Measurements from ENCODE around the gene SAXO1.
"Not testable (repeated sequence)": the region's sequence is repeated elsewhere in the genome, so short reads cannot be mapped to it uniquely, and the experiment has no call there.

SAXO1 gene

GRCh38 chr9:18942801-18943200 lies 90.2 kb downstream of the SAXO1 start:
- ChIA-PET POLR2A (no interaction called here), CTCF (no interaction called here)
- H3K36me3 ChIP-seq (ENCODE audit: control insufficient read depth in 4 of 4, insufficient read depth in 4 of 4, low read length in 3 of 4): no peaks in the 10 kb centered on the region
- H3K27ac ChIP-seq (ENCODE audit: insufficient read depth in 1 of 2, low read depth in 1 of 2, low read length in 2 of 2, poor library complexity in 1 of 2, severe bottlenecking in 2 of 2): no peak overlapping the region
- 80% methylated on average over 5 of the region's 7 CpGs for WGBS (ENCODE audit: insufficient coverage)
- H3K9me3 ChIP-seq (ENCODE audit: control extremely low read depth in 1 of 5, control insufficient read depth in 4 of 5, insufficient read depth in 2 of 5, low read depth in 1 of 5, low read length in 4 of 5): peaks cover 0 to 1% (median 0%) of the 10 kb centered on the region in 5 experiments
- no peak overlapping the region for H3K4me3 ChIP-seq (ENCODE audit: control insufficient read depth in 1 of 7, extremely low read depth in 1 of 7, insufficient read depth in 4 of 7, low read depth in 2 of 7, low read length in 6 of 7)
- no peak for DNase-seq
- no peaks in the 10 kb centered on the region for H3K27me3 ChIP-seq (replicated peaks in 2 of 5; ENCODE audit: control insufficient read depth in 4 of 5, insufficient read depth in 5 of 5, low read length in 4 of 5)
- H3K4me1 ChIP-seq (ENCODE audit: control extremely low read depth in 1 of 4, control insufficient read depth in 4 of 4, insufficient read depth in 4 of 4, low read length in 3 of 4): peaks cover 0 to 5% (median 0%) of the 10 kb centered on the region in 4 experiments

DNA sequence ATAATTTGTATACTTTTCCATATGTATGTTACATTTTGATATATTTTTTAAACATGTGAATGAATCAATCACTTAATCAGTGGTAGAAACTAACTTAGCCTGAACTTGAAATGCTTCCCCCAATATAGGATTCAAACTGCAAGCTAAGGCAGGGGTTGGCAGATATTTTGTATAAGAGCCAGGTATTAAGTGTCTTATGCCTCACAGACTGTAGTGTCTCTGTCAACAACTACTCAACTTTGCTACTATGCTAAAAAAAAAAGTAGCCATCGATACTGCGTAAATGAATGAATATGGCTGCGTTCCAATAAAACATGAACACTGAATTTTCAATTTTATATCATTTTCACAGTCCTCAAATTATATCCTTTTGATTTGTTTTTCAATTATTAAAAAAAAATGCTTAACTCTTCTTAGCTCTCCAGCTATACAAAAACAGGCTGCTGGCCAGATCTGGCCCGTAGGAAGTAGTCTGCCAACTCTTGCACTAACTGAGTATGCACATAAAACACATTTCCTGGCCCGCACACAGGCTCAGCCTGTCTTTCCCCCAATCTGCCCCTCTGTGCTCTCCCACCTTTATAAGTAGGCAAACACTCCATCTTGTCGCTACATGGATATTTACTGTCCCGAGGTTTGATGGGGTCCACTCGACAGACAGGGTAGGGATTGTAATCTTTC lies 91.8 kb downstream of the SAXO1 start:
- no peak overlapping the region for H3K4me3 ChIP-seq (ENCODE audit: control insufficient read depth in 1 of 7, extremely low read depth in 1 of 7, insufficient read depth in 4 of 7, low read depth in 2 of 7, low read length in 6 of 7)
- 97% methylated on average over 6 of the region's 8 CpGs for WGBS (ENCODE audit: insufficient coverage)
- H3K36me3 ChIP-seq (ENCODE audit: control insufficient read depth in 4 of 4, insufficient read depth in 4 of 4, low read length in 3 of 4): no peaks in the 10 kb centered on the region
- POLR2A ChIA-PET: no interaction called here
- DNase-seq: no peak
- no peaks in the 10 kb centered on the region for H3K27me3 ChIP-seq (replicated peaks in 2 of 5; ENCODE audit: control insufficient read depth in 4 of 5, insufficient read depth in 5 of 5, low read length in 4 of 5)
- CTCF ChIA-PET: no interaction called here
- H3K4me1 ChIP-seq (ENCODE audit: control extremely low read depth in 1 of 4, control insufficient read depth in 4 of 4, insufficient read depth in 4 of 4, low read length in 3 of 4): peaks cover 0 to 4% (median 0%) of the 10 kb centered on the region in 4 experiments
- H3K9me3 ChIP-seq (ENCODE audit: control extremely low read depth in 1 of 5, control insufficient read depth in 4 of 5, insufficient read depth in 2 of 5, low read depth in 1 of 5, low read length in 4 of 5): peaks cover 0 to 2% (median 0%) of the 10 kb centered on the region in 5 experiments
- no peak overlapping the region for H3K27ac ChIP-seq (ENCODE audit: insufficient read depth in 1 of 2, low read depth in 1 of 2, low read length in 2 of 2, poor library complexity in 1 of 2, severe bottlenecking in 2 of 2)

DNA sequence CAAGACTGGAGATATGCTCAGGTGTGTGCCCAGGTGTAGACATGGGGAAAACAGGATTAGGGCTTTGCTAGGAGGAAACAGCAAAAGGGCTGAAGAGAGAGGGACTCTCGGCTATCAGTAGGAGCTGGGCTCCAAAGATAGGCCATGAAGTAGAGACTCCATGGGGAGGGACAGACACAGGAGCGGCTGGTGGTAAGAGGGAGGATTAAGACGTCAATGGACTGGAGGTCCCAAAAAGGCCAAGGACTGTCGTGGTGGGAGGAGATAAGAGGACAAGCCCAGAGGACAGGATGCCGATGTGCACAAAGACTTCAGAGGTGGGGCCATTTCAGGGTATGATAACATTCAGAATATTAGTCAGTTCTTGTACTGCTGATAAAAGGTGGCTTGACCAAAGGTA lies 93.1 kb downstream of the SAXO1 start:
- 96% methylated on average over 5 of the region's 5 CpGs for WGBS (ENCODE audit: insufficient coverage)
- ChIA-PET CTCF (no interaction called here), POLR2A (no interaction called here)
- Histone ChIP-seq H3K27ac (ENCODE audit: insufficient read depth in 1 of 2, low read depth in 1 of 2, low read length in 2 of 2, poor library complexity in 1 of 2, severe bottlenecking in 2 of 2) (no peak overlapping the region), H3K4me1 (ENCODE audit: control extremely low read depth in 1 of 4, control insufficient read depth in 4 of 4, insufficient read depth in 4 of 4, low read length in 3 of 4) (peaks cover 0 to 5% (median 0%) of the 10 kb centered on the region in 4 experiments), H3K27me3 (replicated peaks in 2 of 5; ENCODE audit: control insufficient read depth in 4 of 5, insufficient read depth in 5 of 5, low read length in 4 of 5) (no peaks in the 10 kb centered on the region), H3K36me3 (ENCODE audit: control insufficient read depth in 4 of 4, insufficient read depth in 4 of 4, low read length in 3 of 4) (no peaks in the 10 kb centered on the region), H3K9me3 (ENCODE audit: control extremely low read depth in 1 of 5, control insufficient read depth in 4 of 5, insufficient read depth in 2 of 5, low read depth in 1 of 5, low read length in 4 of 5) (peaks cover 0 to 2% (median 0%) of the 10 kb centered on the region in 5 experiments), H3K4me3 (ENCODE audit: control insufficient read depth in 1 of 7, extremely low read depth in 1 of 7, insufficient read depth in 4 of 7, low read depth in 2 of 7, low read length in 6 of 7) (no peak overlapping the region)
- no peak for DNase-seq

GRCh38 chr9:18936094-18936871 lies 96.7 kb downstream of the SAXO1 start:
- Histone ChIP-seq H3K4me1 (ENCODE audit: control extremely low read depth in 1 of 4, control insufficient read depth in 4 of 4, insufficient read depth in 4 of 4, low read length in 3 of 4) (peaks cover 0 to 5% (median 0%) of the 10 kb centered on the region in 4 experiments), H3K36me3 (ENCODE audit: control insufficient read depth in 4 of 4, insufficient read depth in 4 of 4, low read length in 3 of 4) (no peaks in the 10 kb centered on the region), H3K9me3 (ENCODE audit: control extremely low read depth in 1 of 5, control insufficient read depth in 4 of 5, insufficient read depth in 2 of 5, low read depth in 1 of 5, low read length in 4 of 5) (peaks cover 0 to 2% (median 0%) of the 10 kb centered on the region in 5 experiments), H3K27ac (ENCODE audit: insufficient read depth in 1 of 2, low read depth in 1 of 2, low read length in 2 of 2, poor library complexity in 1 of 2, severe bottlenecking in 2 of 2) (no peak overlapping the region), H3K27me3 (replicated peaks in 2 of 5; ENCODE audit: control insufficient read depth in 4 of 5, insufficient read depth in 5 of 5, low read length in 4 of 5) (no peaks in the 10 kb centered on the region), H3K4me3 (ENCODE audit: control insufficient read depth in 1 of 7, extremely low read depth in 1 of 7, insufficient read depth in 4 of 7, low read depth in 2 of 7, low read length in 6 of 7) (no peak overlapping the region)
- peak in 1 of 3 donors; percentile 15 for DNase-seq
- WGBS (ENCODE audit: insufficient coverage): 75% methylated on average over 1 of the region's 7 CpGs
- CTCF ChIA-PET: no interaction called here
- POLR2A ChIA-PET: no interaction called here

DNA sequence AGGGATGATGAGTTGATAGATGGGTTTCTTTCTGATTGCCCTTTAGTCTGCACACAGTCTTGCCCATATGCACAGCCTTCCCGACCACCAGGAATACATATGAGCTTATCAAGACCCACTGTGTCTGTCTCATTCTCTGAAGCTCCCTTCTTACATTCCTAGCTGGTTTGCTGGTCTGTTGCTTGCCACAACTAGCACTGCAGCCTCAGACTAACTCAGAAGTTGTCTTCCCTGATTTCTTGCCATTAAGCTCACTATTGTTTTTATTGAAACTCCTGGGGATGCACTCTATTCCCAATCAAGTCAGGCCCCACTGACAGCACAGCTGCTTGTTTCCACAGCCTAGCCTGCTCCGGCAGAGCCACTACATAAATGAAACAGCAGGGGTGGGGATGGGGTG lies 97.5 kb downstream of the SAXO1 start:
- ChIA-PET CTCF (no interaction called here), POLR2A (no interaction called here)
- DNase-seq: no peak
- H3K9me3 ChIP-seq (ENCODE audit: control extremely low read depth in 1 of 5, control insufficient read depth in 4 of 5, insufficient read depth in 2 of 5, low read depth in 1 of 5, low read length in 4 of 5): peaks cover 0 to 2% (median 0%) of the 10 kb centered on the region in 5 experiments
- no peaks in the 10 kb centered on the region for H3K36me3 ChIP-seq (ENCODE audit: control insufficient read depth in 4 of 4, insufficient read depth in 4 of 4, low read length in 3 of 4)
- no peak overlapping the region for H3K4me3 ChIP-seq (ENCODE audit: control insufficient read depth in 1 of 7, extremely low read depth in 1 of 7, insufficient read depth in 4 of 7, low read depth in 2 of 7, low read length in 6 of 7)
- no peak overlapping the region for H3K27ac ChIP-seq (ENCODE audit: insufficient read depth in 1 of 2, low read depth in 1 of 2, low read length in 2 of 2, poor library complexity in 1 of 2, severe bottlenecking in 2 of 2)
- H3K27me3 ChIP-seq (replicated peaks in 2 of 5; ENCODE audit: control insufficient read depth in 4 of 5, insufficient read depth in 5 of 5, low read length in 4 of 5): no peaks in the 10 kb centered on the region
- 100% methylated on average over 2 of the region's 2 CpGs for WGBS (ENCODE audit: insufficient coverage)
- H3K4me1 ChIP-seq (ENCODE audit: control extremely low read depth in 1 of 4, control insufficient read depth in 4 of 4, insufficient read depth in 4 of 4, low read length in 3 of 4): peaks cover 0 to 5% (median 0%) of the 10 kb centered on the region in 4 experiments

DNA sequence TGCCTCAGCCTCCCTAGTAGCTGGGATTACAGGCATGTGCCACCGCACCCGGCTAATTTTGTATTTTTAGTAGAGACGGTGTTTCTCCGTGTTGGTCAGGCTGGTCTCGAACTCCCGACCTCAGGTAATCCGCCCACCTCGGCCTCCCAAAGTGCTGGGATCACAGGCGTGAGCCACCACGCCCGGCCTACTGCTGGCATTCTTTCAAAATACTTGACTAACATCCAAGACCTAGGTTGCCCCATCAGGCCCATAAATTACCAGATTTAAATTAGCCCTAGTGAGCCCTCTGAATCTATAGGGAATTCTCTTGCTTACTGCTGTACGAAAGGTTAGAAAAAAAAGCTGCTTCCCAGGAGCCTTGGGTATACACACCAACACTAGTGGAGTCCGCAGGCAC lies 102.4 kb downstream of the SAXO1 start:
- H3K27ac ChIP-seq (ENCODE audit: insufficient read depth in 1 of 2, low read depth in 1 of 2, low read length in 2 of 2, poor library complexity in 1 of 2, severe bottlenecking in 2 of 2); H3K36me3 ChIP-seq (ENCODE audit: control insufficient read depth in 4 of 4, insufficient read depth in 4 of 4, low read length in 3 of 4); H3K4me1 ChIP-seq (ENCODE audit: control extremely low read depth in 1 of 4, control insufficient read depth in 4 of 4, insufficient read depth in 4 of 4, low read length in 3 of 4); POLR2A ChIA-PET; DNase-seq; H3K9me3 ChIP-seq (ENCODE audit: control extremely low read depth in 1 of 5, control insufficient read depth in 4 of 5, insufficient read depth in 2 of 5, low read depth in 1 of 5, low read length in 4 of 5); H3K27me3 ChIP-seq (replicated peaks in 2 of 5; ENCODE audit: control insufficient read depth in 4 of 5, insufficient read depth in 5 of 5, low read length in 4 of 5); H3K4me3 ChIP-seq (ENCODE audit: control insufficient read depth in 1 of 7, extremely low read depth in 1 of 7, insufficient read depth in 4 of 7, low read depth in 2 of 7, low read length in 6 of 7): not testable (repeated sequence)
- CTCF ChIA-PET: interaction anchor here (1.6 kb wide), 1 partner anchor 23 kb away, joined by 3 read pairs; no protein-coding TSS in a partner anchor
- 100% methylated on average over 8 of the region's 13 CpGs for WGBS (ENCODE audit: insufficient coverage)

DNA sequence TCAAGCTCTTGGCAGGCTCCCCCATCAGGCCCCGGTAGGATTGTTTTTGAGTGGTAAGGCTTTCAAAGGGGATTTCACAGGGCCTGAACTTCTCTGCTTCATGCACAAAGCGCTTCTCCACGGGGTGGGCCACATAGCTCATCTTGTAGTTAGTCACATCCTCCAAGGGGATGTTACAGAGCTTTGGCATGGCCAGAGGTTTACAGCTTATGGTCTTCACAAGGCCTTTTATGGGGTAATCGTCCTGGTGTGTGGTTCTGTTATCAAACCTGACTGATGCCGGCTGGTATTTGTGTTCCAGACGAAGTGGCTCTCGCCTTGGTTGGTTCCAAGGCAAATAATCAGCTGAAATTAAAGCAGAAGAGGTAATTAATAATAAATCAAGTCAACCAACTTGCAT lies 104.3 kb downstream of the SAXO1 start:
- H3K27me3 ChIP-seq (replicated peaks in 2 of 5; ENCODE audit: control insufficient read depth in 4 of 5, insufficient read depth in 5 of 5, low read length in 4 of 5): no peaks in the 10 kb centered on the region
- ChIA-PET POLR2A (no interaction called here), CTCF (no interaction called here)
- 92% methylated on average over 3 of the region's 7 CpGs for WGBS (ENCODE audit: insufficient coverage)
- H3K9me3 ChIP-seq (ENCODE audit: control extremely low read depth in 1 of 5, control insufficient read depth in 4 of 5, insufficient read depth in 2 of 5, low read depth in 1 of 5, low read length in 4 of 5): no peaks in the 10 kb centered on the region
- no peak overlapping the region for H3K27ac ChIP-seq (ENCODE audit: insufficient read depth in 1 of 2, low read depth in 1 of 2, low read length in 2 of 2, poor library complexity in 1 of 2, severe bottlenecking in 2 of 2)
- H3K4me3 ChIP-seq (ENCODE audit: control insufficient read depth in 1 of 7, extremely low read depth in 1 of 7, insufficient read depth in 4 of 7, low read depth in 2 of 7, low read length in 6 of 7): no peak overlapping the region
- no peaks in the 10 kb centered on the region for H3K36me3 ChIP-seq (ENCODE audit: control insufficient read depth in 4 of 4, insufficient read depth in 4 of 4, low read length in 3 of 4)
- no peak for DNase-seq
- H3K4me1 ChIP-seq (ENCODE audit: control extremely low read depth in 1 of 4, control insufficient read depth in 4 of 4, insufficient read depth in 4 of 4, low read length in 3 of 4): no peaks in the 10 kb centered on the region
